K562 (cell line): ENCODE results near the gene SPAM1. TPM values are rescaled to one million over a fixed set of nuclear protein-coding genes. Genes with fewer than 3 reads are reported as not detected.

Experiments used
- ATAC-seq: fragments of 200-7000 bp; cut with Tn5 transposase; 3 replicates; pipeline ENCODE4 v1.9.1; 2020; ENCODE audit warnings: moderate library complexity
- BruUV-seq: library from RNA; stranded (reverse); fragments of 400-500 nt; replicated peaks from 2 replicates; lab custom pipeline; 2021; lab: Mats Ljungman, UMichigan
- CTCF ChIA-PET: fragments of 300-600 bp; formaldehyde crosslinking; extraction: SDS; loops from one replicate; lab custom pipeline; 2021; ENCODE audit warnings: low intra/inter-chr PET ratio; lab: Yijun Ruan, JAX
- POLR2A ChIA-PET: fragments of 300-600, 350-650 bp; sonication (Branson Sonifier 250); formaldehyde crosslinking; extraction: SDS; loops from one replicate; lab custom pipeline; 2021; ENCODE audit warnings: antibody characterized with exemption, inconsistent platforms; lab: Yijun Ruan, JAX
- DNase-seq, 4 experiments: peaks; one replicate each; pipeline versions ENCODE4 v3.0.0 to v3.0.0-alpha.2; 2011 to 2018; ENCODE audit warnings: low spot score in 3 of 4, mixed read lengths in 3 of 4; ENCODE audit errors: extremely low read depth in 1 of 4
- FAIRE-seq: peaks from 2 replicates; lab custom pipeline; 2011; peaks lifted over from hg19 to GRCh38; lab: Jason Lieb, UNC
- H2AFZ ChIP-seq: 2 replicates; pipeline ENCODE4 v1.6.0; 2011; ENCODE audit warnings: low read depth, low read length, control low read depth, inconsistent platforms
- H3K27ac ChIP-seq: fragments of 200-600 bp; 3 replicates; pipeline ENCODE4 v1.8.0; 2011; ENCODE audit warnings: low read depth, mild to moderate bottlenecking, control low read depth, inconsistent platforms, low read length, moderate library complexity, mixed read lengths; ENCODE audit errors: extremely low read depth
- H3K27me3 ChIP-seq, 2 experiments: fragments of 300-600 bp in 1 of 2; 2 replicates in 1 of 2; 3 replicates in 1 of 2; pipeline versions ENCODE4 v1.6.0 to v1.8.0; 2011; ENCODE audit warnings: inconsistent platforms in 2 of 2, low read length in 2 of 2, mild to moderate bottlenecking in 1 of 2, mixed read lengths in 1 of 2, moderate library complexity in 1 of 2; ENCODE audit not compliant: control insufficient read depth in 2 of 2, insufficient read depth in 2 of 2
- H3K36me3 ChIP-seq: fragments of 300-600 bp; 3 replicates; pipeline ENCODE4 v1.8.0; 2011; ENCODE audit warnings: mild to moderate bottlenecking, low read length, inconsistent platforms; ENCODE audit not compliant: control insufficient read depth, insufficient read depth
- H3K4me1 ChIP-seq, 2 experiments: fragments of 200-600 bp in 1 of 2; replicated peaks in 1 of 2; 2 replicates in 1 of 2; 3 replicates in 1 of 2; pipeline versions ENCODE4 v1.5.1 to v1.8.0; 2011; ENCODE audit warnings: inconsistent platforms in 2 of 2, low read length in 2 of 2, mild to moderate bottlenecking in 1 of 2, mixed read lengths in 1 of 2, moderate library complexity in 1 of 2; ENCODE audit not compliant: control insufficient read depth in 2 of 2, insufficient read depth in 2 of 2
- H3K4me2 ChIP-seq: 2 replicates; pipeline ENCODE4 v1.6.1; 2011; ENCODE audit warnings: low read length, control low read depth, inconsistent platforms, mixed read lengths; ENCODE audit not compliant: insufficient read depth
- H3K4me3 ChIP-seq: fragments of 200-600 bp; sonication (generic), shearing (Covaris generic); 2 replicates; pipeline ENCODE4 v1.5.1; 2016; ENCODE audit warnings: control low read depth, inconsistent platforms
- H3K79me2 ChIP-seq: fragments of 200-600 bp; 3 replicates; pipeline ENCODE4 v1.8.0; 2011; ENCODE audit warnings: low read length, inconsistent platforms; ENCODE audit not compliant: control insufficient read depth, insufficient read depth
- H3K9ac ChIP-seq, 2 experiments: 2 replicates each; pipeline versions ENCODE4 v1.6.0 to v1.6.1; 2011; ENCODE audit warnings: low read depth in 2 of 2, low read length in 2 of 2, control low read depth in 1 of 2, inconsistent platforms in 1 of 2, mild to moderate bottlenecking in 1 of 2, mixed read lengths in 1 of 2; ENCODE audit not compliant: insufficient read depth in 1 of 2
- H3K9me1 ChIP-seq: one replicate; pipeline ENCODE4 v1.6.0; 2011; ENCODE audit warnings: inconsistent platforms, mild to moderate bottlenecking, low read length, moderate library complexity; ENCODE audit not compliant: control insufficient read depth, insufficient read depth
- H3K9me3 ChIP-seq: replicated peaks from 2 replicates; pipeline ENCODE4 v1.5.1; 2011; ENCODE audit warnings: low read depth, low read length, inconsistent platforms; ENCODE audit not compliant: control insufficient read depth, insufficient read depth
- H4K20me1 ChIP-seq: replicated peaks from 2 replicates; pipeline ENCODE4 v1.6.1; 2011; ENCODE audit warnings: low read length, inconsistent platforms, mixed read lengths; ENCODE audit not compliant: control insufficient read depth, insufficient read depth
- GATAD2B ChIP-seq: fragments of 450-650 bp; IDR thresholded peaks from 2 replicates; pipeline ENCODE4 v1.6.1; 2017; ENCODE audit warnings: mild to moderate bottlenecking, borderline replicate concordance
- HMBOX1 ChIP-seq: sonication (generic); IDR thresholded peaks from 2 replicates; pipeline ENCODE4 v1.6.1; 2016
- ID3 ChIP-seq, 2 experiments: fragments of 250-450 bp in 1 of 2; fragments of 450-650 bp in 1 of 2; sonication (Bioruptor Pico) in 1 of 2; IDR thresholded peaks; 2 replicates each; pipeline versions ENCODE4 v1.6.1 to v1.8.0; 2016 to 2021; ENCODE audit warnings: mild to moderate bottlenecking in 2 of 2, moderate library complexity in 2 of 2, missing compliant biosample characterization in 1 of 2, missing genetic modification characterization in 1 of 2
- LCOR ChIP-seq: sonication (generic); formaldehyde crosslinking; IDR thresholded peaks from 2 replicates; pipeline ENCODE4 v1.8.0; 2022; ENCODE audit warnings: mild to moderate bottlenecking, missing genetic modification reagents
- MECOM ChIP-seq: fragments of 250-450 bp; sonication (Bioruptor Pico); IDR thresholded peaks from 2 replicates; pipeline ENCODE4 v1.8.0; 2022; ENCODE audit warnings: inconsistent platforms
- NBN ChIP-seq: fragments of 450-650 bp; IDR thresholded peaks from 2 replicates; pipeline ENCODE4 v1.6.1; 2016; ENCODE audit warnings: low read depth, mild to moderate bottlenecking
- NEUROD1 ChIP-seq: fragments of 150-350 bp; IDR thresholded peaks from 2 replicates; pipeline ENCODE4 v1.6.1; 2014; ENCODE audit warnings: borderline replicate concordance, low read length, low read depth; ENCODE audit not compliant: partially characterized antibody
- POLR3A ChIP-seq: IDR thresholded peaks from 2 replicates; pipeline ENCODE4 v1.6.1; 2011; ENCODE audit warnings: borderline replicate concordance, mild to moderate bottlenecking, moderate library complexity; ENCODE audit not compliant: insufficient read length, insufficient read depth; ENCODE audit errors: extremely low read depth
- SIX5 ChIP-seq, 2 experiments: IDR thresholded peaks; 2 replicates each; pipeline ENCODE4 v1.6.1; 2011; ENCODE audit warnings: low read length in 2 of 2, borderline replicate concordance in 1 of 2, low read depth in 1 of 2, mild to moderate bottlenecking in 1 of 2, moderate library complexity in 1 of 2; ENCODE audit not compliant: insufficient read depth in 1 of 2
- TAF1 ChIP-seq: IDR thresholded peaks from 2 replicates; pipeline ENCODE4 v1.6.1; 2011; ENCODE audit warnings: mild to moderate bottlenecking, low read length, moderate library complexity; ENCODE audit not compliant: insufficient read depth, control insufficient read depth, severe bottlenecking; ENCODE audit errors: extremely low read depth
- U2AF2 ChIP-seq: fragments of 200-400 bp; formaldehyde crosslinking; optimal IDR thresholded peaks from 2 replicates; pipeline ENCODE3; 2017; ENCODE audit warnings: low read depth, mild to moderate bottlenecking, low read length
- ZNF407 ChIP-seq: fragments of 450-650 bp; IDR thresholded peaks from 2 replicates; pipeline ENCODE4 v1.6.1; 2016; ENCODE audit warnings: low read depth
- WGBS: fragments of 100-300 bp; shearing (Covaris generic); methylation state at CpG from one replicate; pipeline ENCODE4 v1.1.6; 2016; ENCODE audit warnings: low coverage, mixed read lengths; ENCODE audit not compliant: insufficient coverage; ENCODE audit errors: missing lambda C conversion rate; 5-methylcytosine and 5-hydroxymethylcytosine counted together
- in situ Hi-C: fragments of 300-500 bp; cut with MboI; formaldehyde crosslinking; loops from 4 replicates; pipeline ENCODE4 v1.15.0; 2018; ENCODE audit warnings: inconsistent platforms, mixed read lengths
- intact Hi-C: fragments of 100-400 bp; cut with micrococcal nuclease; formaldehyde crosslinking; loops from 2 replicates; pipeline ENCODE4 v1.14.2; 2022
- polyA plus RNA-seq, 8 experiments: library from polyadenylated mRNA; depleted of rRNA in 4 of 8; stranded (reverse) in 5 of 8; unstranded in 3 of 8; fragments of >200 nt; fragmentation: Nextera tagmentation in 2 of 8; fragmentation: Illumina TruSeq in 1 of 8; extraction: Ambion mirVana in 2 of 8; extraction: Trizol in 1 of 8; gene quantifications; 2 replicates each; pipeline versions ENCODE4 v1.2.1 to v1.2.3, GENCODE V29; 2011 to 2014; ENCODE audit warnings: inconsistent platforms in 1 of 8, missing spikeins in 1 of 8
- total RNA-seq, 7 experiments: library from RNA; depleted of rRNA in 6 of 7; stranded (reverse); fragments of >200 nt in 6 of 7; fragmentation: Illumina TruSeq in 2 of 7; extraction: Trizol in 2 of 7; gene quantifications; 2 replicates each; pipeline versions ENCODE4 v1.2.1 to v1.2.3, GENCODE V29; 2011 to 2021; ENCODE audit warnings: low replicate concordance in 1 of 7

SPAM1 gene
- total and polyA plus RNA-seq, 9 of the 15 experiments (the other 6 are each of a cell fraction or from before 2014, with no cell fraction given): not detected

GRCh38 chr7:123958186-123958703 is 33.2 kb downstream of the SPAM1 start:
- H4K20me1 ChIP-seq: no peaks in the 10 kb centered on the region
- POLR2A ChIA-PET: no interaction called here
- TF ChIP-seq TAF1: no peak
- no peak for TF ChIP-seq ID3 (CRISPR knock-in tag; IDR thresholded peaks at IDR 0.05)
- no peak for TF ChIP-seq ID3 (tag; IDR thresholded peaks at IDR 0.05)
- TF ChIP-seq NBN: no peak
- TF ChIP-seq LCOR (CRISPR knock-in tag): no peak
- no peak for TF ChIP-seq U2AF2
- no peak for TF ChIP-seq HMBOX1
- no peak for TF ChIP-seq SIX5 (IDR thresholded peaks at IDR 0.05; ENCODE audit: borderline replicate concordance in 1 of 2, insufficient read depth in 1 of 2, low read depth in 1 of 2, low read length in 2 of 2)
- no peak for TF ChIP-seq ZNF407
- no peak for TF ChIP-seq POLR3A
- no peak for TF ChIP-seq GATAD2B
- TF ChIP-seq NEUROD1: no peak
- no peak for TF ChIP-seq MECOM (CRISPR knock-in tag)
- TF ChIP-seq, all 486 proteins: peak for 0
- Histone ChIP-seq H3K36me3 (no peaks in the 10 kb centered on the region), H3K79me2 (no peaks in the 10 kb centered on the region), H3K27ac (no peak overlapping the region), H3K9ac (no peak overlapping the region), H3K9me1 (no peaks in the 10 kb centered on the region), H3K27me3 (no peaks in the 10 kb centered on the region), H3K4me1 (no peaks in the 10 kb centered on the region), H3K4me2 (no peak overlapping the region), H3K4me3 (no peak overlapping the region), H2AFZ (no peak overlapping the region), H3K9me3 (no peaks in the 10 kb centered on the region)
- intact Hi-C loops (no loop called here), in situ Hi-C loops (no loop called here)
- no TSS peak for BruUV-seq
- no peak for FAIRE-seq
- CTCF ChIA-PET: no interaction called here
- no peak for DNase-seq
- WGBS: 2% methylated on average over 4 of the region's 4 CpGs
- no peak for ATAC-seq
